Stimulated activated CD4-positive, alpha-beta T cell treated with anti-CD3 and anti-CD28 coated beads, Interleukin-15, amount 100 ng/mL, for 24 hours (primary cell): ENCODE data around the gene GRK5.
"Not testable (repeated sequence)": the region's sequence is repeated elsewhere in the genome, so short reads cannot be mapped to it uniquely, and the experiment has no call there.

Experiments
- DNase-seq: peaks from one replicate; pipeline ENCODE4 v3.0.0-alpha.2; 2020

The GRK5 gene

GRCh38 chr10:119225083-119225658, 17.8 kb downstream of the GRK5 start:
- DNase-seq, result no peak

- DNase-seq, result no peak
Observed at GRCh38 chr10:119227825-119228224, 20.5 kb downstream of the GRK5 start.

DNA sequence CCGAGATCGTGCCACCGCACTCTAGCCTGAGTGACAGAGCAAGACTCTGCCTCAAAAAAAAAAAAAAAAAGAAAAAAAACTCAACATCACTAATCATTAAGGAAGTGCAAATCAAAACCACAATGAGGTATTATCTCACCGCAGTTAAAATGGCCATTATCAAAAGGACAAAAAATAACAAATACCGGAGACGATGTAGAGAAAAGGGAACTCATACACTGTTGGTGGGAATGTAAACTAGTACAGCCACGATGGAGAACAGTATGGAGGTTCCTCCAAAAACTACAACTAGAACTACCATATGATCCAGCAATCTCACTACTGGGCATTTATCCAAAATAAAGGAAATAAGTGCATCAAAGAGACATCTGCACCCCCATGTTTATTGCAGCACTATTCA, 24.3 kb downstream of the GRK5 start:
- DNase-seq, result no peak

DNA sequence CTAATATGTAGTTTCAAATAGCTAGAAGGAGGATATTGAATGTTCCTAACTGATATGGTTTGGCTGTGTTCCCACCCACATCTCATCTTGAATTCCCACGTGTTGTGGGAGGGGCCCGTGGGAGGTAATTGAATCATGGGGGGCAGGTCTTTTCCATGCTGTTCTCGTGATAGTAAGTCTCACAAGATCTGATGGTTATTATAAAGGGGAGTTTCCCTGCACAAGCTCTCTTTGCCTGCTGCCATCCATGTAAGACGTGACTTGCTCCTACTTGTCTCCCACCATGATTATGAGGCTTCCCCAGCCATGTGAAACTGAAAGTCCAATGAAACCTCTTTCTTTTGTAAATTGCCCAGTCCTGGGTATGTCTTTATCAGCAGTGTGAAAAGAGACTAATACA, 25.1 kb downstream of the GRK5 start:
- peak; percentile 37 for DNase-seq

GRCh38 chr10:119233123-119233820, 25.9 kb downstream of the GRK5 start:
- DNase-seq, result peak; percentile 14

DNA sequence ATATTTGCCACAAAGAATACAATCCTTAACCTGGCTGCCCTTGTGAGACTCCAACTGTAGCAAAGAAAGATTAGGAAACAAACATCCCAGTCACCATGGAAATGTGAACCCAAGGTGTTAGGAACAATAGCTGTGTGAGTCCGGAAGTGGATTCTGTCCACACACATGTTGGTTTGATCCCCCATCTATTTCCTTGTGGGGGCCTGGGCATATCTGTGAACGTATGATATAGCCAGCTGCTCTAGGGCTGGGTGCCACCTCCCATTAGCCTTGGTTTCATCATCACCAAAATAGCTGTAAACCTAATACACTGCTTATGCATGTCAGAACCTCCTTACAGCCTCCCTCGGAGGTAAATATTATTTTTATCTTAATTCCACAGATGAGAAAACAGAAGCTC, 26.4 kb downstream of the GRK5 start:
- no peak for DNase-seq

- peak; percentile 20 for DNase-seq
Observed at GRCh38 chr10:119235356-119235755, 28.0 kb downstream of the GRK5 start.

DNA sequence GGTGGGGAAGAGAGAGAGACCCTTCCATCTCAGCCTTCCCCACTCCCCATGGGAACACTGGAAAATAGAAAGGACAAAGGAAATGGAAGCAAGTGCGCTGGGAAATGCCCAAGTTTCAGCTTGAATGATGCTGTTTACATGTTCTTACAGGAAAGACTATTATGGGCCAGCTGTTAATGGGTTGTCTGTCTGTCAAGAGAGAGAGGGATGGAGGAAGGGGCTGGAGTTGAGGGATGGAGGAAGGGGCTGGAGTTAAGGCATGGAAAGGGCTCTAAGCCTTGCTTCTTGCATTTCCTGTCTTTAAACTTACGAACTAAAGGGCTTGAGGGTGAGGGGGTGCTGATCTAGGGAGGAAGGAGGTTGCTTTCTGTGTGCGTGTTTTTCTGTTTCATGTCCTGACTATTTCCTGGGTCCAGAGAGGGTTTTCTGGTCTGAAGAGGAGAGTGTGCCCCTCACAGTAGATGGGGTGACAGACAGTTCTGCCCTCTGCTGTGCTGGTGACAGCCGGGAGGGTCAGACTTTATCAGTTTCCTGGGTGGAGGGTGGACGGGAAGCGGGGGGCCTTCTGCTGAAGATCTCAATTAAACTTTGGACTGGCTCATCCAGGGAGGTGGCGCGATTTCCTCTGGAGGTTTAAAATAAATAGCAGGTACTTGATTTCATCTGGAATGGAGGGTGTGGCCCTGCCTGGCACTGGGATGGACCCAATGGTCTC, 30.5 kb downstream of the GRK5 start:
- DNase-seq, result no peak

- no peak for DNase-seq
Observed at GRCh38 chr10:119238577-119238976, 31.2 kb downstream of the GRK5 start.

DNA sequence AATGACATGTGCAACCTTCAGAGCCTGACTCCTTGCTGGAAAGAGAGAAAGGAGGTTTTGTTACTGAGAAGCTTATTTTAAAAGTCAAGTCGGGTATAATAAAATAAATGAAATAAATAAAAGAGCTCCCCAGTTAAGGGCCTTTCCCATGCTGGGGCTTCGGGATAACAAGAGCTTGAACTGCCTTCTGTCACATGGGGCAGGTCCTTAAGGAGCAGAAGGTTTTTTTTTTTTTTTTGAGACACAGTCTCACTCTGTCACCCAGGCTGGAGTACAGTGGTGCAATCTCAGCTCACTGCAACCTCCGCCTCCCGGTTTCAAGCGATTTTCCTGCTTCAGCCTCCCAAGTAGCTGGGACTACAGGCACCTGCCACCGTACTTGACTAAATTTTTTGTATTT, 31.6 kb downstream of the GRK5 start:
- not testable (repeated sequence) for DNase-seq

GRCh38 chr10:119239630-119240029, 32.3 kb downstream of the GRK5 start:
- not testable (repeated sequence) for DNase-seq

- DNase-seq, result no peak
Observed at GRCh38 chr10:119241066-119241465, 33.7 kb downstream of the GRK5 start.

DNA sequence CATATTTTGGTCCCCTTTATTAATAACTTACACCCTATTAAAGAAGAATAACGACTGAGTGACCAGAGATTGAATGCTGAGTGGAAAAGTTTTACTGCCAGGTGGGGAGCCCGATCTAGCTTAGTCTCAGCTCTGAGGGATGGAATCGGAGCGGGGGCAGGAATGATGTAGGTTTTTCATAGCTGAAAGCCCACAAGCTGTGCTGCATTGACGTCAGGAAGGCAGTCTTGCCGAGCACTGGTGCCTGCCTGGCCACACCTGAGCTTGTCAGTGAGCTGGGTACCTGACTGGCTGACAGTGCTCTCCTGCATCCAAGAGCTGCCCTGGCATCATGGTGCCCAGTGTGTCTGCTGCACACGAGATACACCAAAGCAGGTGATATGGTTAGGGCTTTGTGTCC, 34.8 kb downstream of the GRK5 start:
- DNase-seq, result no peak

DNA sequence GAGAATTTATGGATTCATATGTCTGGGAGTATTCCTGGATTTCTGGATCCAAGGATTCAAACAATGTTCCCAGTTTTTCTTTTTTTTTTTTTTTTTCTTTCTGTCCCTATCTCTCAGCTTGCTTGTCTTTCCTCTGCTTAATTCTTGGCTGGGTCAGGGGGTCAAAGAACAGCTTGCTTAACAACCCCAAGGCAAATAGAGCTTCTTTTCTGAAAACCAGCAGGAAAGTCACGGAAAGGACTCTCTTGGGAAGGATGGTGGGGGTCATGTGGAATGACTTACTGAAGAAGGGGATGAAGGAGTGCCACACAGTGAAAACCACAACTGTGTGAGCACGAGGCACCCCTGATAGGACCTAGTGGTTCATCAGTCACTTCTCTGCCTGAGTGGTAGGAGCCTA, 36.1 kb downstream of the GRK5 start:
- DNase-seq, result no peak

DNA sequence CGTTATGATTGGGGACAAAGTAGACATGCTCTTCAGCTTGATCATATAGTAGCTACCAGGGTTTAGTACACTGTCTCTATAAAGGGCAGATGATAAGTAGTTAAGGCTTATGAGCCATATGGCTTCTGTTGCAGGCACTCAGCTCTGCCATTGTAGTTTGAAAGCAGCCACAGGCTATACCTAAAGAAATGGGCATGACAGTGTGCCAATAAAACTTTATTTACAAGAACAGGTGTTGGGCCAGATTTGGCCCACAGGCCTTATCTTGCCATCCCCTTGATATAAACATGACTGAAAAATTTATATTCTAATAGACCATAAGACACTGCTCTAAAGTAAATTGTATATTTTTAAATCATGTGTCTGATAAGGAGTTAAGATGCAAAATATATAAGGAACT, 36.6 kb downstream of the GRK5 start:
- DNase-seq, result no peak

DNA sequence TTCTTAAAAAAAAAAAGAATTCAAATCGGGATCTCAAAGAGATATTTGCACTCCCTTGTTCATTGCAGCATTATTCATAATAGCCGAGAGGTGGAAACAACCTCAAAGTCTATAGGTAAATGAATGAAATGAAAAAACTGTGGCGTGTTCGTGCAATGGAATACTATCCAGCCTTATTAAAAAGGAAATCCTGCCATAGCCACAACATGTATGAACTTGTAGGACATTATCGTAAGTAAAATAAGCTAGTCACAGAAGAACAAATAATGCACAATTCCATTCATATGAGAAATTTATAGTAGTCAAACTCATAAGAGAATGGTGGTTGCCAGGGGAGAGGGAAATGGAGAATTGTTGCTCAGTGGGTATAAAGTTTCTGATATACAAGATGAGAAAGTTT, 37.9 kb downstream of the GRK5 start:
- DNase-seq, result no peak

DNA sequence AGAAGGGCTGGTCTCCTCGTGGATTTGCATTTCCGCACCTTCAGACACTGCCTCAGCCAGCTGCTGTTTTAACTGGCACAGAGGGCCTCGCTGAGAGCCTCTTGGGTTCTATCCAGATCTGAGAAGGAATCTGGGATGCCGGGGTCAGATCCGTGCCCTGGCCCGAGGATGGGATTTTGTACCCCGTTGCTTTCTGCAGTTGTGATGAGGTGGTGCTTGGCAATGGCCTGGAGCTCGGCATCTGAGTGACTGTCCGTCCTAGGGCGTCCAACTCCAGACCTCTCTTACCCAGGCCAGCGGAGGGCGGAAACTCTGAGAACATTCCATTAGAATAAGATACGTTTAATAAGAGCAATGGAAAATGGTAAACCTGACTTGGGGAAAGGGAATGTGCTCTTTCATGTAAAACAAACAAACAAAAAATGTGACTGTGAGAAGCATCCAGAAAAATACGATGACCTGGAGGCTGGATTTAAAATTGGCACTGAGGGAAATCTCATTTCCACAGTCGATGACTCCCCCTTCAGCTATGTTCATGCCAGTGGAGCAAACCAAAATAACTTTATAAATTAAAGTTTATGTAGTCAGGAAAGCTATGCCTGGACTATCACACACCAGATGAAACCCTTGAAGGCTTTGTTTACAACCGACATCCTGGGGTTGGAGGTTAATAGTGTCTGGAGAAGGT, 39.6 kb downstream of the GRK5 start:
- no peak for DNase-seq

DNA sequence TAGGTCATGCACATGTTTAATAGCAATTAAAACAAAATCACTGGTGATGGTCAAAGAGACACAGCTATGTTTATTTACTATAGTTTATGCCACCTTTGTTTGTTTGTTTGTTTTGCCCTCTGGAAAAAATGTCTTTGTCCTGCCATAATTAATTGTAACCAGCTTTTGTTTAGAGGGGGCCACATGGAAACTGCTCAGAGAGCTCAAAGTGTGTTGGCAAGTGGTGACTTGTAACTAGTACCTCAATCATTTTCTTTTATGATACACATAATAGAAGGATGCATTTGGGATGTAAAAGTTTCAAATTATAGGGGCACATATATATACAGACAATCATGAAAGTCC, 40.2 kb downstream of the GRK5 start:
- no peak for DNase-seq

DNA sequence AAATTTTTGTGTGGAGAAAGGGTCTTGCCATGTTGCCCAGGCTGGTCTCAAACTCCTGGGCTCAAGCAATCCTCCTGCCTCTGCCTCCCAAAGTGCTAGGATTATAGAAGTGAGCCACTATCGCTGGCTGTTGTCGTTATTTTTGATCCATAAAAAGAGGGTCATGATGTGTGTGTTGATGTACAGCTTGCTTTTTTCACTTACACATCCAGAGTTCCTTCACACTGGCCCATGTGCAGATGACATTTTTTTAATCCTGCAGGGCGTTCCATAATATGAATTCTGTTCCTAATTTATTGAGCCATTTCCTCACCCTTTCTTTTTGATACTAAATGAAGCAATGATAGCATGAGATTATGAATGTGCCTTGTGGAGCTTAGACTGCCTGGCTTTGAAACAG, 40.8 kb downstream of the GRK5 start:
- DNase-seq, result no peak

DNA sequence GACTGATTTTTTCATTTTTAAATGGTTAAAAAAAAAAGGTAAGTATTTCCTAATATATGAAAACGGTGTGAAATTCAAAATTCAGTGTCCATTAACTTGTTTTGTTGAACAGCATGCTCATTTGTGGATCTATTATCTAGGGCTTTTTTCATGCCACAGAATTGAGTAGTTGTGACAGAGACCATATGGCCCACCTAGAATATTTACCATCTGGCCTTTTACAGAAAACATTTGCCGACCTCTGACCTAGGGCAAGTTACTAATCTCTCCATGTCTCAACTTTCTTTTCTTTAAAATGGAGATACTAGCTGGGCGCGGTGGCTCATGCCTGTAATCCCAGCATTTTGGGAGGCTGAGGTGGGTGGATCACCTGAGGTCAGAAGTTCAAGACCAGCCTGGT, 41.3 kb downstream of the GRK5 start:
- DNase-seq, result no peak

GRCh38 chr10:119250641-119251314, 43.4 kb downstream of the GRK5 start:
- DNase-seq, result peak; percentile 30

DNA sequence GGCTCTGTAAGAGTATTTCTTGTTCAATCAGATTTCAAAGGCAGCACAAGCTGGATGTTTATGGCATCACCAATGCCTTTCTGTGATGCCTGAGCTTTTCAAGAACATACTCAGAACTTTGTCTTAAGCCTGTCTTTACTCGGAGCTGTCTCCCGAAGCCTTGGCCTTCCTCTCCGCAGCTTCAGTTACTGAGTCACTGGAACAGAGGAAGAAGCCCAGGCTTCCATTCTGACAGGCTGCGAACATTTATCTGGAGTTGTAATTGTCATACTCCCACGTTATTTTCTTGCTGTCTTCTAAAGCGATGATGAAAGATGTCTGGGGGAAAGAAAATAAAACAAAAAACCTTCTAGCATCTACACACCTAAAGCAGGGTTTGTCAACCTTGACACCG, 43.9 kb downstream of the GRK5 start:
- no peak for DNase-seq

GRCh38 chr10:119252051-119252465, 44.7 kb downstream of the GRK5 start:
- no peak for DNase-seq
